NK-92 (cell line): ENCODE results near the gene SYT17.

Source experiments
- DNase-seq: peaks from one replicate; lab custom pipeline; 2025; ENCODE audit not compliant: unreplicated experiment; lab: John Stamatoyannopoulos, UW

Gene SYT17

DNA sequence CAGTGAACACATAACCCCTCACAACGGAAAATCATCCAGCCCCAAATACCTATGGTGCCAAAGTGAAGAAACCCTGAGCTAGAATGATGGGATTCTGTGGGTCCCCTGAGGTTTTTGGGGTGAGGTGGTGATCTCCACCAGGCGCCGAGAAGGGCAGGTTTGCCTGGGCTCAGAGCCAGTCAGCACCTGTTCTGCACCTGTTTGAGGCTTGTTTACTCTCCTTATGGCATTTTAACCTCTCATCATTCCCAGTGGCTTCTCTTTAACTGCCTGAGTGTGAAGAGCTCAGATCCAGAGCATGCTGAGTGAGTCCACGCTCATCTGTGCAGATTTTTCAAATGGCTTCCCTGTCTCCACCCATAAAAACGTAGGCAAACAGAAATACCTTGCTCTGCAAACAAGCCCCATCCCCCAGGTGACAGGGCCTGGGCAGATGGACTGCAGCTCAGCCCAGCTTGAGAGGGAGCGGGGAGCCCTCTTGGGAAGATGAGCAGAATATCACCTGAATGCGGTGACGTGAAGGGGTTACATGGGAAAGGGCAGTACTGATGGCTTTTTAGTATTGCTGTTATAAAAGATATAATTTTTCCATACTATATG, 77.4 kb downstream of the SYT17 start:
- no peak for DNase-seq

DNA sequence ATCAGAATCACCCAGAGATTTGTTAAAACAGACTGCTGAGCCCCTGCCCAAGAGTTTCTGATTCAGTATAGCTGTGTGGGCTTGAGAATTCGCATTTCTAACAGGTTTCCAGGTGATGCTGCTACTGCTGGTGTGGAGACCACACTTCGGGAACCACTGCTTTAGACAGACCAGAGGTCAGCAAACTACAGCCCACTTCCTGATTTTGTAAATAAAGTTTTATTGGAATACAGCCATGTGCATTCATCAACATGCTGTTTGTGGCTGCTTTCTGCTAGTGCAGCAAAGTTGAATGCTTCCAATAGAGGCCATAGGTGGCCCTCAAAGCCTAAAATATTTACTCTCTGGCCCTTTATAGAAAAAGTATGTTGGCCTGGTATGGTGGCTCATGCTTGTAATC, 84.9 kb downstream of the SYT17 start:
- DNase-seq, result no peak

DNA sequence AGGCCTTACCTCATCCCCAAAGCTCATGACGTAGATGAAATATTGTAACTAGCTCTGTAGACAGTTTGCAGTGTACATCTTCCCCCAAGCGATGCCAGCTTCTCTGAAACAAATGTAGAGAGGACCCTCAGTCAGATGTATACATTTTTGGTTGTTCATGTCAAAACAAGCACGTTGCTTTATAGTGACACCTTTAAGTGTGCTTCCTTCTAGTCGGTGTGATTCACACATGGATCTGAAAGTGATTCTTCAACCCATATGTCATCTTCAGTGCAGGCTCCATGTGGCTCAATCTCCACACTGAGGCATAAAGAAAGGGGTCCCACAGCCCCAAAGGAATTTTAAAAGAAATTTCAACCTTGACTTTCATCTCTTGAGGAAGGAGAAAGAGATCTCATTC, 86.6 kb downstream of the SYT17 start:
- DNase-seq, result no peak

- no peak for DNase-seq
These were observed 96.2 kb downstream of the SYT17 start for GRCh38 chr16:19264123-19264673.

DNA sequence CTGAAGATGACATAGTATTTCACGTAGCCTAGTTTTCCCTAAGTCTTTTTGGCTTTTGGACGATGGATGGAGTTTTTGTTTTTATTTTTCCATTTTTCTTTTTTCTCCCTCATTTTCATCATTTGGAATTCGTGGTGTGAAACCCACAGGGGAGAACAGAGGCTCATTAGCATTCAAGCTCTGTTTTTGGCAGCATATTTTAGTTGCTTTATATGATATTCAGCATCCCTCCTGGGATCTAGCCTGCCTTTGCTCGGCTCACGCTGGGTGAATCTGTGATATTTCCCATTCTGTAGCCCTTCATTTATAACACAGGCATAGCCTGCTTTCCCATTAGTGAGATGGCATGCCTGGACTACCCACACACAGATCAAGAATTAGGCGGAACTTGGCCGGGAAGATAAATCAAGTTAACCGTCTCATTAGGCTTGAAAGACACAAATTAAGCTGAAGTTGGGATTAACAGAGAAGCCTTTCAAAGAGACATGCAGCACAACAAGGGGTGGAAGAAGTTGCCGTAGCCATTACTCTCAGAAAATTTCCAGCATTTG, 97.4 kb downstream of the SYT17 start:
- no peak for DNase-seq

DNA sequence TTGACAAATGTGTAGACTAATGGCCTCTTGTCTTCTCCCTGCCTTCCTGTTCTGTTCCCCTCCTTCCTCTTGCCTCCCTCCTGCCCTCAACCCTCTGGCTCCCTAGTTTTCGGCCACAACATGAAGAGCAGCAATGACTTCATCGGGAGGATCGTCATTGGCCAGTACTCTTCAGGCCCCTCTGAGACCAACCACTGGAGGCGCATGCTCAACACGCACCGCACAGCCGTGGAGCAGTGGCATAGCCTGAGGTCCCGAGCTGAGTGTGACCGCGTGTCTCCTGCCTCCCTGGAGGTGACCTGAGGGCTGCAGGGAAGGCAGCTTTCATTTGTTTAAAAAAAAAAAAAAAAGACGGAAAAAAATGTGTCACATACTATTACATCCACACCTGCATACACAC, 98.7 kb downstream of the SYT17 start:
- no peak for DNase-seq

GRCh38 chr16:19269098-19269497, 101.1 kb downstream of the SYT17 start:
- no peak for DNase-seq

DNA sequence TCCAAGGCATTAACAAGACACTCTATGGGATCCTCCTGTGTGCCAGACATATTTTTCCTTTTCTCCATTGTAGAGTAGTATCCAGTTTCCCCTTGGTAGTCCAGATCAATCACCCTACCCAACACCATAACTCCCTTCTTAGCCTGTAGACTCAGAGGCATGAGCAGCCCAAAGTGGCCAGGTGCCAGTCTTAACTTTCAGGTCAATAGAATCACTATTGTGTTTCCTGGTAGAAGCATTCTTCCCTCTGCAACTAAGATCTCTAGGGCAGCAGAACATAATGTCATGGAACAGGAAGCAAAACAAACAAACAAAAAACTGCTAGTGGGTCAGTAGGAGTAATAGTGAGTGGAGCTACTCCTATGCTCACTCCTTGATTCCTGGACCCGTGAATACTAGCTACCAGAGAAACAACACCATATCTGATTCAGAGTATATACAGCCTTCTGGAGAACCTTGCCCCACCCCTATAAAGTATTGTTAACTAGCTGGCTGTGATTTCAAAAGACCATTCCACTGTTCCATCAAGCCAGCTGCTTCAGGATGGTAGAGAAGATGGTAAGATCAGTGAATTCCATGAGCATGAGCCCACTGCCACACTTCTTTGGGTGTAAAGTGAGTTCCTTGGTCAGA, 106.2 kb downstream of the SYT17 start:
- no peak for DNase-seq

DNA sequence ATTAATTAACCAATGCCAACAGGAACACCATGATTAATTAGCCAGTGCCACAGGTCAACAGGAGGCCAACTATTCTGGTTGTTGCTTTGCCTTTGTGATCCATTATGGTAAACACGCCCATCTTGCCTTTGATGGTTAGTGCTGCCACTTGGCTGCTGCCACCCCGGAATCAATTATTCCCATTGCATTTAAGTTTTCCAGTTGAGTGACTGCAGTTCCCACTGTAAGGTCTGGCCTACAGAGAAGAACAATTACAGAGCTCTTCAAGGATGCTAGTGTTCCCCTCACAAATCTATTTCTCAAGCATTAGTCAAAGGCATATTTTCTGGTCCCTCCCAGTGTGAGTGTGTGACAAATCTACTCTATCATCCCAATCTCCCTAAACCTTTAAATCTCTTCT, 110.4 kb downstream of the SYT17 start:
- DNase-seq, result no peak

DNA sequence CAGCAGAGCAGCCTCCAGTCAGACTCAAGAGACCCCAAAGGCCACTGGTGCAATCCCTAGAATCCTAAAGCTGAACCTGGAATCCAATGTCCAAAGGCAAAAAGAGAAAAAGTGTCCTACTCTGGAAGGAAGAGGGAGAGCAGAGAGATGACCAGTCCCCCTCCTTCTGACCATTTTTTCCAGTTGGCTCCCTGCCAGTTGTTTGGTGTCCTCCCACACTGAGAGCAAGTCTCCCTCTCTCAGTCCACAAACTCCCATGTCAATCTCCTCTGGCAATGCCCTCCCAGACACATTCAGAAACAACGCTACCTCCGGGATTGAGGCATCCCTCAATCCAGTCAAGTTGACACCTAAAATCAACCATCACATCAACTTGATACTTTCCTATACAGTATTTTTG, 113.2 kb downstream of the SYT17 start:
- DNase-seq, result no peak

DNA sequence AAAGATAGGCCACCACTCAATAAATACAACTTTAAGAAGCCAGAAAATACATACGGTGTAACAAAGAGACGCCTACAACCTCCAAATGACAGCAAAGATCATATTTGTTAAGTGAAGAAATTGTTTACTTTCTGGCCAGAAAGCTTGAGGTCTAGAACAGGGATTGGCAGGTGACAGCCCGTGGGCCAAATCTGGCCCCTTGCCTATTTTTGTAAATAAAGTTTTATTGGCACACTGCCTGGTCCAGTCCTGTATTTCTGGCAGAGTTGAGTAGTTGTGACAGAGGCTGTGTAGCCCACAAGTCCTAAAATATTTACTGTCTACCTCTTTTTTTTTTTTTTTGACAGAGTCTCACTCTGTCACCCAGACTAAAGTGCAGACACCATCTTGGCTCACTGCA, 114.1 kb downstream of the SYT17 start:
- DNase-seq, result no peak

DNA sequence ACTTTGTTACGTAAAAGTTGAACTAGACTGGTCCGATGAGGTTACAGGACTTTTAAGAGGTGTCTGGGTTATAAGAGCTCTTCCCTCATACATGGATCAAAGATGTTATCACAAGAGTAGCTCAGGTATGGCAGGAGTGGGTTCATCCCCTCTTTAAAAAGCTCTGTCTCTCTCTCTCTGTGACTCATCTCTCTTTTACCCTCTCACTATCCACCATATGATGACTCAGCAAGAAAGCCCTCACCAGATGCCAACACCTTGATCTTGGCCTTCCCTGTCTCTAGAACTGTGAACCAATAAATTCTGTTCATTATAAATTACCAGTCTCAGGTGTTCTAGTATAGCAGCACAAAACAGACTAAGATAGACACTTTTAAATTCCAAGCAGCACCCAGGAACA, 115.6 kb downstream of the SYT17 start:
- DNase-seq, result no peak

DNA sequence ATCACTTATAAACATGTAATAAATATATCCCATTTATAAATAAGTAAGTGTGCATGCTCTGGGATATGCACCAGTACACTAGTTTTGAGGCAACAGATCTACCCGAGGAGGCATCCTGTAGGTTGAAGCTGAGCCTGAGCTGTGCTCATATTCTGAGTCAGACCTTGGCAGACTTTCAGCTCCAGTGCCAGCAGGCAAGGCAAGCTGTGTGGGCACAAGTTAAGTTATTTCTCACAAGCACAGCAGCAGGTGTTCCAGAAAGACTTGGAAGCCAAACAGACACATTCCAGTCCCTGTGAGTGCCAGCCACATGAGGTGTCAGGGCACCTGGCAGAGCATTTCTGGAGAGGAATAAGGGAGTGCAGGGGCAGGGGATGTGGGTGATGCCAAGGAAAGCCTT, 116.2 kb downstream of the SYT17 start:
- DNase-seq, result no peak

DNA sequence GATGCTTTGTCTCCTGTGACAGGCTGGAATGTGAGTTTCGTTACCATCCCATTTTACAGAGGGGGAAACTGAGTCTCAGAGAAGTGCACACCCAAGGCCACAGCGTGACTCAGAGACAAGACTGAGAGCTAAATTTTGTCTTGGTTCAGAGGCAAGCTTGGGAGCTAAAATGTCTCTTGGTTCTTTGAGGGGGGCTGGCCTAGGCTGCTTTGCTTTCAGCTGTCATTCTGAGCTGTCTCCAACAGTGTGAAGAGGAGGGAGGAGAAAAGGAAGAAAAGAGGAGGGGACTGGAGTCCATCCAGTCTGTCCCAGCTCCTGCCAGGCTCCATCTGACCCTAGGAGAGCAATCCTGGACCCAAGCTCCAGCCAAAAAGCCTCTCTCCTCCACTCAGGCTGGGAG, 117.4 kb downstream of the SYT17 start, which contains the start of gene CLEC19A:
TSS of gene CLEC19A (plus strand) at position 301 of the 400 bp plus-strand sequence. CDS start 121 bp downstream, outside the sequence.
- DNase-seq, result no peak

GRCh38 chr16:19286827-19287226, 118.8 kb downstream of the SYT17 start:
- no peak for DNase-seq

DNA sequence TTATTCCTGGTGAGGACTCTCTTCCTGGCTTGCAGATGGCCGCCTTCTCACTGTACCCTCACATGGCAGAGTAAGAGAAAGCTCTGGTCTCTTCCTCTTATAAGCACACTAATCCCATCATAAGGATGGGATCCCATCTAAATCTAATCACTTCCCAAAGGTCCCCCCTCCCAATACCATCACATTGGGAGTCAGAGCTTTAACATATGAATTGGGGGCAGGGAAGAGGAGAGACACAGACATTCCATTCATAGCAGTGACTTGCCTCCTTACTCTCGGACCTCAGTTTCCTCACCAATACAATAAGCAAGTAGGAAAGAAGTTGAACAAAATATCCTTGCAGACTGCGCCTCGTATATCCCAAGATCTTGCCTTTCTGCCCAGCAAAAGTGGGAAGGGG, 119.2 kb downstream of the SYT17 start:
- no peak for DNase-seq

DNA sequence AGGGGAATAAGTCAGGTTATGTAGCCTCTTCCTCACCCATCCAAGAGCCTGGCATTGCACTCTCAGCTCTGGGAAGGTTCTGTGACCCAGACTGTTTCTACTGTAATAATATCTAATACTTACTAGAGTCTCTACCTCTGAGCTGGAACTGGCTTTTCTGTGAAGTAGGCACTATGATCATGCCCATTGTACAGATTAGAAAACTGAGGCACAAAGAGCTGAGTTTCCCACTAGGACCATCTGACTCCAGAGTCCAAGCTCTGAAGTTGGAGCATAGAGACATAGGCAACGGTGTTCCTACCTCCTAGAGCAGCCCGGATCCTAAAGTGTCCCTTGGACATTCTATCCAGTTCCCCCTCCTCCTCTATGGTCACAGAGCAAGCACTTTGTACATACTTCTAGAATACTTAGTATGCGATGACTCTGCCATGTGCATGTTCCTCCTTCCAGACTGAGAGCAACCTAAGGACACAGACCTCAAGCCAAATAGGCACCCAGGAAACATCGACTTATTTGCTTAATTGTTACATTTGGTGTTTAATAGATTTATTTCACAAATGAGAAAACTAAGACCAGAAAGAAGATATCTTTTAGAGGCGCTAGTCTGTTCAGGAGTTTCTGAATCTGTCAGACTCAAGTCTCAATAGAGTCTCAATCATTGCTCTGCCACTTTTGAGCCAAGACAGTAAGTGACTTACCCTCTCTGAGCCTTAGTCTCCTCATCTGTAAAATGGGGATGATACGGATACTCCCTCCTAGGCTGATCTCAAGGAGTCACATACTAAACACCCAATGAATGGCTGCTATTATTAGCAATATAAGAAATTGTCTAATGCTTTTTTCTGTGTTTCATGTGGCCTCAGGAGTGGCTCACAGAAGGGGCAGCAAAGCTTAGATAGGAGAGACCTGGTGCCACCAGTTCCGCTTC, 121.1 kb downstream of the SYT17 start:
- DNase-seq, result no peak

GRCh38 chr16:19289811-19290485, 121.9 kb downstream of the SYT17 start:
- no peak for DNase-seq

DNA sequence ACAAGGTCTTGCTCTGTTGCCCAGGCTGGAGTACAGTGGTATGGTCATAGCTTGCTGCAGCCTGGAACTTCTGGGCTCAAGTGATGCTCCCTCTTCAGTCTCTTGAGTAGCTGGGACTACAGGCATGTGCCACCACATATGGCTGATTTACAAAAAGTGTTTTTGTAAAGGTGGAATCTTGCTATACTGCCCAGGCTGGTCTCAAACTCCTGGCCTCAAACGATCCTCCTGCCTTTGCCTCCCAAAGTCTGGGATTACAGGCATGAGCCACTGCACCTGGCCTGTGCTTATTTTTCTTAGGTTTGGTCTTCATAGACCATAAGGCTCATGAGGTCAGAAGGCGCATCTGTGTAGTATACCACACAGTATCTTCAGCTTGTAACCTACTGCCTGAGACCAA, 122.8 kb downstream of the SYT17 start:
- DNase-seq, result no peak

GRCh38 chr16:19291475-19291874, 123.4 kb downstream of the SYT17 start:
- DNase-seq, result no peak

DNA sequence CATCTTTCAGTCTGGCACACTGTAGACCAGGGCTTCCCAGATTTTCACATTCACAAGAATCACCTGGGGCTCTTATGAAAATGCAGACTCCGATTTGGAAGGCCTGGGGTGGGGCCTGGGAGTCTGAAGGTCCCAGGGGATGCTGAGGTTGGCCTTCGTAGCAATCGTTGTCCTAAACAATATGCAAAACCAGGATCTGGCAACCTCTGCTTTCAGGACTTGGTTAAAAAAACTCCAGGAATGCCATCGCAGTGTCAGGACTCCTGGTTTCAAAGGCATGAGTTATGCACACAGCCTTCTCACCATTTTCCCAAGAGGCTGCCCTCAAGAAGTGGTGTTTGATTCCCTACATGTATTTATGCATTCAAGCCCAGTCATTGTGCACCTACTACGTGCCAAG, 124.1 kb downstream of the SYT17 start:
- no peak for DNase-seq
